Immature natural killer cell (primary cell): Measurements from ENCODE around the gene EHD1. TPM values are rescaled to one million over a fixed set of nuclear protein-coding genes. Genes with fewer than 3 reads are reported as not detected.

Experiments used
- DNase-seq, 3 donors: peaks; one replicate each; pipeline ENCODE4 v3.0.0; 2022; ENCODE audit warnings: mixed read lengths in 1 of 3
- H3K27ac Mint-ChIP-seq, 6 donors: one replicate each; pipeline ENCODE4 v1.8.0; 2020; ENCODE audit warnings: mixed read lengths in 6 of 6, mild to moderate bottlenecking in 5 of 6, inconsistent platforms in 4 of 6, moderate library complexity in 3 of 6
- H3K27me3 Mint-ChIP-seq, 3 donors: one replicate each; pipeline ENCODE4 v1.8.0; 2020 to 2021; ENCODE audit warnings: low read depth in 3 of 3, mild to moderate bottlenecking in 3 of 3, mixed read lengths in 3 of 3, moderate library complexity in 3 of 3, inconsistent platforms in 1 of 3
- H3K36me3 Mint-ChIP-seq, 3 donors: one replicate each; pipeline ENCODE4 v1.8.0; 2020; ENCODE audit warnings: mixed read lengths in 3 of 3, inconsistent platforms in 2 of 3, mild to moderate bottlenecking in 2 of 3
- H3K4me1 Mint-ChIP-seq, 2 donors: one replicate each; pipeline ENCODE4 v1.8.0; 2020; ENCODE audit warnings: inconsistent platforms in 2 of 2, mild to moderate bottlenecking in 2 of 2, mixed read lengths in 2 of 2, moderate library complexity in 1 of 2
- H3K4me3 Mint-ChIP-seq, 5 donors: one replicate each; pipeline ENCODE4 v1.8.0; 2020; ENCODE audit warnings: mild to moderate bottlenecking in 5 of 5, mixed read lengths in 5 of 5, inconsistent platforms in 3 of 5, moderate library complexity in 3 of 5
- H3K9me3 Mint-ChIP-seq, 6 donors: one replicate each; pipeline ENCODE4 v1.8.0; 2020; ENCODE audit warnings: mild to moderate bottlenecking in 6 of 6, mixed read lengths in 6 of 6, inconsistent platforms in 4 of 6, moderate library complexity in 3 of 6
- polyA plus RNA-seq, 3 donors: library from polyadenylated mRNA; unstranded; fragments of 300-500 nt; fragmentation: Illumina TruSeq; gene quantifications; one replicate each; pipeline ENCODE4 v1.2.3, GENCODE V29; 2021

Gene EHD1
- polyA plus RNA-seq, 3 donors from 2014 or later = 136 to 247 (median 160) TPM

DNA sequence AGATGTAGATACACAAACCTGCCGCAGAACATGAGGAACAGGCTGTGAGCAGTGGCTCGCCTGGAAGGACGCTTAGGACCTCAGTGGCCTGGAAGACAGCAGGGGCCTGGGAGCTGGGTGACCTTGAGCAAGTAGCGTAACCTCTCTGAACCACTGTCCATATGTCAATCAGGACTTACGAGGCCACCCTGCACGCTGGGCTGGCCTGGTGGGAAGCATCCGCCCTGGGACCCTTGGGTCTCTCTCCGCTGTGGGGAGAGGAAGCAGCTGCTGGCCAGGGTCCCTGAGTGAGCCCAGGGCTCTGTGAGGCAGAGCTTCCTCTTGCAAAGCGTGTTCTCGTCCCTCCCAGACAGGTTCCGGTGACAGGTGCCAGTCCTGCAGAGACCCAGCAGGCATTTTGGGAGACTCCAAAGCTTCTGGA, 14.0 kb upstream of the EHD1 start:
- Mint-ChIP-seq H3K9me3 (peaks cover 0 to 1% (median 0%) of the 10 kb centered on the region in 6 donors), H3K27ac (no peak overlapping the region)
- no peak for DNase-seq

DNA sequence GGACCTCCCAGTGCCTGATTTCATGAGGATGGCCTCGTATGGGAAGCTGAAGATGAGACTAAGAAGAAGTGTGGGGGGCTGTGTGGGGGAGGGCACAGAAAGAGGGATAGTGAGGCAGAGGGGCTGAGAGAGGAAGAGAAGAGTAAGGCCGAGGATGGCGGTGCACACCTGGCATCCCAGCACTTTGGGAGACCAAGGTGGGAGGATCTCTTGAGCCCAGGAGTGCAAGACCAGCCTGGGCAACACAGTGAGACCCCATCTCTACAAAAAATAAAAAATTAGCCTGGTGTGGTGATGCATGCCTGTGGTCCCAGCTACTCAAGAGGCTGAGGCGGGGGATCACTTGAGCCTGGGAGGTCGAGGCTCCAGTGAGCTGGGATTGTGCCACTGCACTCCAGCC, 13.5 kb upstream of the EHD1 start:
- H3K4me3 Mint-ChIP-seq = no peak overlapping the region
- peaks cover 12 to 13% of the 10 kb centered on the region in 2 donors for H3K4me1 Mint-ChIP-seq
- H3K27ac Mint-ChIP-seq = no peak overlapping the region
- H3K27me3 Mint-ChIP-seq = peaks cover 2 to 10% (median 2%) of the 10 kb centered on the region in 3 donors
- no peak for DNase-seq
- peaks cover 0 to 1% (median 0%) of the 10 kb centered on the region in 6 donors for H3K9me3 Mint-ChIP-seq
- no peaks in the 10 kb centered on the region for H3K36me3 Mint-ChIP-seq

More for the DNA sequence above, 14.0 kb upstream of the EHD1 start:
- Mint-ChIP-seq H3K36me3 (no peaks in the 10 kb centered on the region), H3K4me1 (peaks cover 10% of the 10 kb centered on the region in 2 donors), H3K27me3 (peaks cover 2 to 10% (median 5%) of the 10 kb centered on the region in 3 donors), H3K4me3 (no peak overlapping the region)

DNA sequence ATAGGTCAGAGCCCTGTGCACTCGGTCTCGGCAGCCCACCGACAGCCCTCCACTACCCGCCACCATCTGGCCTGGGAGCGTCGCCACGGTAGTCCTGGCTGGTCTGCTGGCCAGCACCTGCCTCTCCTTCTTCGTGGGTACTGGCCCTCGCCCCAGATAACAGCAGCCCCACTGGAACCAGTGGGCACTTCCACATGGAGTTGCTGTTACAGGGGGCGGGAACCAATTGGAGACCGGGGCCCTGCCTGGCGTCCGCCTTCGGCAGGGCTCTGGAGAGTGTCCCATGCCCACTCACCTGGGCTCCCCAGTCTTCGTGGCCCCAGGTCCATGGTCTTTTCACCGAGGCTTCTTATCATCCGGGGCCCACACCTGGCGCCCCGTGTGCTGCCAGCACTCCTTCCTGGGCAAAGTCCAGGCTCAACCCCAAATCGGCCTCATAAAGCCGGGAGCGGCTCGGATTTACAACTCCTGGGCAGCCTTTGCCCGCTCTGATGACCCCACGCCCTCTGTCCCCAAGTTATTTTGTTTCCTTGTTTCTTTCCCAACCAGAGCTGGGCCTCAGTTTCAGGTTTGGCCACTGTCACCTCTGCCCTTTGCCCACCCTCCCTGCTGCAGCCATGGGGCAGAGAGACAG, 12.9 kb upstream of the EHD1 start:
- peaks cover 2 to 8% (median 2%) of the 10 kb centered on the region in 3 donors for H3K27me3 Mint-ChIP-seq
- H3K4me3 Mint-ChIP-seq = no peak overlapping the region
- no peak overlapping the region for H3K27ac Mint-ChIP-seq
- peaks cover 0 to 1% (median 0%) of the 10 kb centered on the region in 6 donors for H3K9me3 Mint-ChIP-seq
- peaks cover 12 to 13% of the 10 kb centered on the region in 2 donors for H3K4me1 Mint-ChIP-seq
- no peaks in the 10 kb centered on the region for H3K36me3 Mint-ChIP-seq
- no peak for DNase-seq

DNA sequence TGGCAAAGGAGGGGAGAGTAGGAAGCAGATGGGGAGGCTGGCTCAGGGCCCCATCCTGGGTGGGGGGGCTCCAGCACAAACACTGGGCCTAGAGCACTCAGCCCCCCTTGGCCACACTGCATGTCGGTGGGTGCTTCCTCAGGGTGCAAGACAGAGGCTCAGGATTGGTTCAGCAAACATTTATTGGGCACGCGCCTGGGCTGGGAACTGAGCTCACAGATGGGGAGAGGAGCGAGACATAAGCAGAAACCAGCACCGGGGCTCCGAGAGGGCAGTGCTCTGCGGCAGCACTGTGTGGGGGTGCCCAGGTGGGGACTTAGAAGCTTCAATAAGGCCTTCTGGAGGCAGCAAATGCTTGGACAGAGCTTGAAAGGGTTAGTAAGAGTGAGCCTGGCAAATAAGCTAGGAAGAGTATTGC, 12.1 kb upstream of the EHD1 start:
- no peak overlapping the region for H3K4me3 Mint-ChIP-seq

DNA sequence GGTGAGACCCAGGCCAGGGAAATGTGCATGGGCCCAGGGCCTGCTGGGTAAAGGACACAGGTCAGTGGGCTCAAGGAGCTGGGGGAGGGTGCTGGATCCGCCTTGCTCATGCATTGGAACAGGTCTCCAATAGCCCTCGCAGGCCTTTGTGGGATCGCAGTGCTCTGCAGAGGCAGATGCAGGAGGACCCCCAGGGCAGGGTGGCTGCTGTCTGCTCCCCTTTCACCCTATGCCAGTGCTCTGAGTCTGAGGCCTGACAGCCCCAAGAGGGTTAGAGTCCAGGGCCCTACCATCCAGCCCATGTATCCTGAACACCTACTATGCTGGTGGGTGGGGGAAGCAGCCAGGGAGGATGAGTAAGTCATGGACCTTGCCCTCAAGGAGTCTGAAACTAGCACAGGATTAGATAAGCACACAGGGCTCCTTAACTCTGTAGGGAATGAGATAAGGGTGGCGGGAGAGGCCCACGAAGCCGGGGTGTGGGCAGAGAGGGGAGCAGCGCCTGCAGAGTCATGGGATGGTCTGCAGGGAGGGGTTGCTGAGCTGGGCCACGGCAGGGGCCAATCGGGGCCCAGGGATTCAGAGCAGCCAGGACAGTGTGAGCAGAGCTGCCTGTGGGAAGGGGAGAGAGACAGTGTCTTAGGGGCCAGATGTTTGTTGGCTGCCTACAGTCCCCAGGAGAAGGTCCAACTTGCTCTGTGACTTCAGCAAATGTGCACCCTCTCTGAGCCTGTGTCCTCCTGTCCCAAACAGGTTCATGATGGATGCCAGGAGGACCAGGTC, 10.5 kb upstream of the EHD1 start:
- Mint-ChIP-seq H3K27me3 (peaks cover 2 to 6% (median 3%) of the 10 kb centered on the region in 3 donors), H3K36me3 (no peaks in the 10 kb centered on the region), H3K4me3 (no peak overlapping the region), H3K27ac (no peak overlapping the region), H3K9me3 (no peaks in the 10 kb centered on the region), H3K4me1 (peaks cover 11 to 13% of the 10 kb centered on the region in 2 donors)
- no peak for DNase-seq

More for the DNA sequence above, 12.1 kb upstream of the EHD1 start:
- DNase-seq = no peak
- Mint-ChIP-seq H3K9me3 (peaks cover 0 to 1% (median 0%) of the 10 kb centered on the region in 6 donors), H3K27me3 (peaks cover 2 to 5% (median 4%) of the 10 kb centered on the region in 3 donors), H3K36me3 (no peaks in the 10 kb centered on the region), H3K27ac (peak overlapping the region in 1 of 6 donors; percentile 49), H3K4me1 (peaks cover 12 to 13% of the 10 kb centered on the region in 2 donors)

DNA sequence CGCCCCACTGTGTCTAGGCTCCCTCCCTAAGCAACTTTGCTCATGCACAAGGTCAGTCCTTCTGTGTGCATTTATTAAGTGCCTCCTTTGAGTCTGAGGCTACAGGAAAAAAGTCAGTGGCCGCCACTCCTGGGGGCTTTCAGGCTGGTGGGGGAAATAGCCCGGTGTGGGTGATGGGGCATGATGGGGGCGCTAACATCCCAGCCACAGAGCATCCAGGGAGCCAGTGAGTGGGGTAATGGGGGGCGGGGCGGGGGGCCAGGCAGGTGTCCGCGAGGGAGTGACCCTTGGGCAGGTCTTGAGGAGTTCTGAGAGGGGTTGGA, 9.9 kb upstream of the EHD1 start:
- Mint-ChIP-seq H3K36me3 (no peaks in the 10 kb centered on the region), H3K4me1 (peaks cover 11 to 13% of the 10 kb centered on the region in 2 donors), H3K27ac (peak overlapping the region; percentile 44 to 92 (median 82)), H3K9me3 (no peaks in the 10 kb centered on the region), H3K27me3 (peaks cover 2 to 6% (median 3%) of the 10 kb centered on the region in 3 donors), H3K4me3 (peak overlapping the region; percentile 60 to 91 (median 86))
- no peak for DNase-seq

DNA sequence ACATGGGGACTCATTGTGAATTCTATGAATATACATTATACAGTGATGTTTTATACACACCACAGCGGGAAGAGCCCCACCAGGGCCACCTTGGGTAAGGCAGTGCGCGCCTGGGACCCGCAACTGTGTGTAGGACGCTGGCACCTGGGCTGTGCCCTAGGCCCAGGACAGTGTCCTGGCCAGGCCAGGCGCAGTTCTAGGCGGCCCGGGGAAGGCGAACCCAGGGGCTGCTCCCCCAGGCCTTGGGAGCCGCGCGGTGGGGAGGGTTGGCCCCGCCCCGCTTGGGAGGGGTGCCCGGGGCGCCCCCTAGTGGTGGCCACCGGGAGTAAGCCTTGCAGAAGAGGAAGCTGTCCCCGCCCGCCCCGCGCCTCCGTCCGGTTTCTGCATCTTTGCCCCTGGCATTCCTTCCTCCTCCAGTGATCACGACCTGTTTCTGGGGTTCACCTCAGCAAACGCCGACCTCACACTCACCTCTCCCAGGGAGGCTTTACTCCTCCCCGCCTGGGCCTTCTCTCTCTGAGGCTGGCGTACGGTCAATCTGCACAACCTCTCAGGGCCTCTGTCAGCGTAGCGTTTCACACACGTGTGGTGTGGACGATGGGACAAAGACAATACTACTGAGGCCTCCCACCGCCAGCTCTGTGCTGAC, 9.5 kb upstream of the EHD1 start:
- Mint-ChIP-seq H3K4me1 (peaks cover 13% of the 10 kb centered on the region in 2 donors), H3K27me3 (peaks cover 2 to 6% (median 3%) of the 10 kb centered on the region in 3 donors), H3K9me3 (no peaks in the 10 kb centered on the region), H3K36me3 (no peaks in the 10 kb centered on the region), H3K4me3 (peak overlapping the region; percentile 60 to 91 (median 86)), H3K27ac (peak overlapping the region; percentile 44 to 92 (median 82))
- DNase-seq = peak; percentile 82 to 85 (median 84)

DNA sequence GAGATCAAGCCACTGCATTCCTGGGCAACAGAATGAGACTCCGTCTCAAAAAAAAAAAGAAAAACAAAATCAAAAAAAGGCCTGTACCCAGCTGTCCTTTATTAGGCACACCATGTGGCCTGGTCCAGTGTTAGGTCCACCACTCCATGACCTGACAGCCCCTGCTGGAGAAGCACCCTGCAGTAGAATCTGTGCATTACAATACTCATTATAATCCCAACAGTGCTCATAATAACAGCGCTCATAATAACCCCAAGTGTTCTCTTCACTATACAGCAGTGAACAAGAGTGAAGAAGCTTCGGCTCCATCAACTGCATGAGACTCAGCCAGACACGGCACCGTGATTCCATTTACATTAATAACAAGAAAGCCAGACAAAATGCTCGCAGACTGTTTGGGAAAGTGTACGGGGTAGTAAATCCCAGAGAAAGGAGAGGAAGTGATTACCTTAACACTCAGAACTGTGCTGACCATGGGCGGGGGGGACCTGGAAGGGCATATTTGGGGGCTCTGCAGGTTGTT, 8.9 kb upstream of the EHD1 start:
- Mint-ChIP-seq H3K27ac (peak overlapping the region; percentile 27 to 83 (median 64)), H3K27me3 (peaks cover 2 to 6% (median 3%) of the 10 kb centered on the region in 3 donors), H3K9me3 (no peaks in the 10 kb centered on the region), H3K4me1 (peaks cover 13% of the 10 kb centered on the region in 2 donors), H3K4me3 (peak overlapping the region; percentile 2 to 67 (median 19)), H3K36me3 (no peaks in the 10 kb centered on the region)
- DNase-seq = no peak

DNA sequence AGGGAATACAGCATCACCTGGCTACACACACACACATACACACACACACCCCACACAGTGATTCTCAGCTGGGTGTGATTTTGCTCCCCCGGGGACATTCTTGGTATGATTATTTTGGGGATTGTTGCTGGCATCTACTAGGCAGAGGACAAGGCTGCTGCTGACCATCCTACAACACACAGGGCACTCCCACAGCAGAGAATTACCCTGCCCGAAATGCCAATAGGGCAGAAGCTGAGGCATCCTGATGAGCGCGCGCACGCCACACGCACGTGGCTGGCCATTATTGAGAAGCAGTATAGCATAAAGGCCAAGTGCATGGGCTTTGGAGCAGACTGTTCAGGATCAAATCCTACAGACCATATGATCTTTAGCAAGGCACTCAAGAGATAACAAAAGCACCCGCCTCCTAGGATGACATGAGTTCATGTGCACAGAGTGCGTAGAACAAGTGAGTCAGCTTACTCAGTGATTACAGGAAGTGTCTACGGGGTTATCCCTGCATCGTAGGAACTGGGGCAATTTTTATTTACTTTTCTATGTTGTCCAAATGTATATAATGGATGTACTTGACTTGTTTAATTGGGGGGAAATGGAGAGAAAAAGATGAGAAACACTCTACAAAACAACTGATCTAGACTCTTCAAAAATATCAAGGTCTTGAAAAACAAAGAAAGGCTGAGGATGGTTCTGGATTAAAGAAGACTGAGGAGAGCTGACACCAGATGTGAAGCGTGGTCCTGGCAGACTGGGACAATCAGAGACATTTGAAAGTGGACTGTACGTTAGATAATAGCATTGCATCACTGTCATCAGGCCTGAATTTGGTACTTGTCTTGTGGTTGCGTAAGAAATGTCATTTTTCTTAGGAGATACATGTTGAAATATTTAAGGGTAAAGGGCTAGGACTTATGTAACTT, 7.2 kb upstream of the EHD1 start:
- no peak for DNase-seq
- H3K27ac Mint-ChIP-seq = peak overlapping the region in 1 of 6 donors; percentile 12
- H3K4me3 Mint-ChIP-seq = no peak overlapping the region
- H3K36me3 Mint-ChIP-seq = no peaks in the 10 kb centered on the region
- peaks cover 2 to 9% (median 5%) of the 10 kb centered on the region in 3 donors for H3K27me3 Mint-ChIP-seq
- H3K9me3 Mint-ChIP-seq = no peaks in the 10 kb centered on the region
- peaks cover 23 to 24% of the 10 kb centered on the region in 2 donors for H3K4me1 Mint-ChIP-seq

DNA sequence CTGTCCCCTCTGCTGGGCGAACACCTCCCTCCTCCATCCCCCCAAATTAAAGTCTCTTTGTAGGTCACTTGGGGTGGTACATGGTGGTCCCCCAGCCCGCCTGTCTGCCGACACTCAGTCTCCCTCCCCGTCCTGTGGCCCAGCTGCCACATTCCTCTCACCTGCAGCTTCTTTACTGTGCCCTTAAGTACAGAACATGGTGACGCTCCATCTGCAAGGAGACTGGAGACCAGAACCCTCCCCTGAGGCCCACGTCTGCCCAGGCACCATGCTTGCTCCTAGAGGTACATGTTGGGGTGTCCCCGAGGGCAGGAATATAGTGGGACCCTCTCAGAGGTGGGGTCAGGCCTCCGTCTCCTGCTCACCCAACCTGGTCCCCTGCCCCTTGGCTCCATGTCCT, 5.6 kb upstream of the EHD1 start:
- no peaks in the 10 kb centered on the region for H3K36me3 Mint-ChIP-seq
- DNase-seq = no peak
- no peak overlapping the region for H3K4me3 Mint-ChIP-seq
- H3K4me1 Mint-ChIP-seq = peaks cover 39 to 40% of the 10 kb centered on the region in 2 donors
- peaks cover 6 to 13% (median 10%) of the 10 kb centered on the region in 3 donors for H3K27me3 Mint-ChIP-seq
- no peaks in the 10 kb centered on the region for H3K9me3 Mint-ChIP-seq
- peak overlapping the region in 2 of 6 donors; percentile 25 to 45 for H3K27ac Mint-ChIP-seq

DNA sequence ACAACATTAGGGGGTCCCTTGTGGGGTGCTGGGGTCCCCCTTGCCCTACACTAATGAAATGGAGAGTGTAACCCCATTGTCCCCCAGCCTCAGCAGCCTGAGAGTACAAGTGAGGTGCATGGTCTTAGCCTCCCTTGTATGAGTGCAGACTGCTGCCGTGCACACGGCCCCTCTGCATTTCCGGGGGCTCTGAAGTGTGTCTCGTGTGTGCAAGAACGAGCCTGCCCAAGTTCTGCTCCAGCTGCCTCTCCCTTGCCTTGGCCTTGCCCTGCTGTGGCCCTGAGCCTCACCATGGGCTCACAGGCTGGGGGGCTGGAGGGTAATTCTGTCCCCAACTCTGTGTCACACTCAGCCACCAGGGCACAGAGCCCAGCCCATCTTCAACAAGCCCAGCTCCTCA, 5.2 kb upstream of the EHD1 start:
- Mint-ChIP-seq H3K4me1 (peaks cover 43% of the 10 kb centered on the region in 2 donors), H3K27me3 (peaks cover 10 to 15% (median 14%) of the 10 kb centered on the region in 3 donors), H3K9me3 (no peaks in the 10 kb centered on the region), H3K27ac (no peak overlapping the region), H3K36me3 (no peaks in the 10 kb centered on the region), H3K4me3 (no peak overlapping the region)
- no peak for DNase-seq

DNA sequence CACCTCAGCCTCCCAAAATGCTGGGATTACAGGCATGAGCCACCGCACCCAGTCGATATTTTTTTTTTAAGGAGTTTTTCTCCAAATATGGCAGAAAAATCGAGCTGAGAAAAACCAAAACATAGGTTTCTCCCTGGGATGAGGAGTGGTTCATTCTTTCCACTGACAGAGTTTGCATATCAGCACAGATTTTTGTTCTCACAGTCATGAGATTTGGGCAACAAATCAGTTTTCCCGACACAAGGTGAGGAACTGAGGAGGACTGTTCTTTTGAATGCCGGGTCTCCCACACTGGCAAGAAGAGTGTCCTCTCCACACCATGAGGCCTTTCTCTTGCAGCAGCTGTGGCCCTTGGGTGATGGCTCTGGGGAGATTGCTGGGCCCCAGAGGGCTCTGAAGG, 3.8 kb upstream of the EHD1 start:
- no peak for DNase-seq
- Mint-ChIP-seq H3K9me3 (no peaks in the 10 kb centered on the region), H3K27ac (no peak overlapping the region), H3K4me3 (no peak overlapping the region), H3K27me3 (peaks cover 19 to 28% (median 24%) of the 10 kb centered on the region in 3 donors), H3K4me1 (peaks cover 34 to 38% of the 10 kb centered on the region in 2 donors), H3K36me3 (peaks cover 0 to 4% (median 0%) of the 10 kb centered on the region in 3 donors)

DNA sequence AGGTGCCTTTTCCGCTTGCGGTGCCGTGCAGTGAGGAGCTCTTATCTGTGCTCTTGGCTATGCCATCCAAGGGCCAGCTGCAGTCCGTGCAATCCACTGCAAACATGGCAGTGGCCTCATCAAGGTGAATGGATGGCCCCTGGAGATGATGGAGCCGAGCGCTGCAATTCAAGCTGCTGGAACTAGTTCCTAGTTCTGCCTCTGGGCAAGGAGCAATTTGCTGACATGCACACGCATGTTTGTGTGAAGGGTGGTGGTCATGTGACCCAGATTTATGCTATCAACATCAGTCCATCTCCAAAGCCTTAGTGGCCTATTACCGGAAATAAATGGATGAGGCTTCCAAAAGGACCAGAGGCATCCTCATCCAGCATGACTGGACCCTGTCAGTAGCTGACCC, 3.1 kb upstream of the EHD1 start:
- peak overlapping the region; percentile 69 to 99 (median 98) for H3K27ac Mint-ChIP-seq
- no peak for DNase-seq
- peaks cover 0 to 10% (median 6%) of the 10 kb centered on the region in 3 donors for H3K36me3 Mint-ChIP-seq
- H3K27me3 Mint-ChIP-seq = peaks cover 24 to 31% (median 29%) of the 10 kb centered on the region in 3 donors
- no peaks in the 10 kb centered on the region for H3K9me3 Mint-ChIP-seq
- H3K4me3 Mint-ChIP-seq = peak overlapping the region; percentile 24 to 93 (median 56)
- H3K4me1 Mint-ChIP-seq = peaks cover 41 to 45% of the 10 kb centered on the region in 2 donors
